HCT116 (cell line): ENCODE results near the gene PDCD1LG2. TPM values are rescaled to one million over a fixed set of nuclear protein-coding genes. Genes with fewer than 3 reads are reported as not detected.

Experiments used
- ATAC-seq: fragments of 200-7000 bp; cut with Tn5 transposase; 2 replicates; pipeline ENCODE4 v1.9.1; 2020; ENCODE audit warnings: mild to moderate bottlenecking, moderate library complexity
- BruUV-seq: library from RNA; stranded (reverse); fragments of 400-500 nt; replicated peaks from 2 replicates; lab custom pipeline; 2021; lab: Mats Ljungman, UMichigan
- CTCF ChIA-PET: fragments of 300-600 bp; sonication (Branson Sonifier 250); formaldehyde crosslinking; loops from one replicate; lab custom pipeline; 2021; ENCODE audit warnings: antibody characterized with exemption; lab: Charles Lee
- POLR2A ChIA-PET: fragments of 300-600, 350-600 bp; sonication (Branson Sonifier 250); formaldehyde crosslinking; loops from one replicate; lab custom pipeline; 2021; ENCODE audit warnings: antibody characterized with exemption; lab: Charles Lee
- RAD21 ChIA-PET, 2 experiments: fragments of 300-600 bp; sonication (Branson Sonifier 250); formaldehyde crosslinking; loops; one replicate each; lab custom pipeline; 2023; ENCODE audit warnings: low total read pairs in 2 of 2; ENCODE audit not compliant: uncharacterized antibody in 2 of 2, unreplicated experiment in 2 of 2, low non-redundant PET in 1 of 2; lab: Charles Lee
- DNase-seq: peaks from one replicate; pipeline ENCODE4 v3.0.0-alpha.2; 2010; ENCODE audit warnings: low read depth, low spot score
- H2AFZ ChIP-seq: fragments of 200-600 bp; shearing (Covaris generic), sonication (generic); 2 replicates; pipeline ENCODE4 v1.6.1; 2017; ENCODE audit warnings: low read depth, mixed run types, mixed read lengths, antibody characterized with exemption, low read length; ENCODE audit not compliant: poor library complexity, severe bottlenecking
- H3K27ac ChIP-seq: 2 replicates; pipeline ENCODE4 v1.5.1; 2012; ENCODE audit warnings: low read depth, low read length
- H3K27me3 ChIP-seq: fragments of 200-600 bp; sonication (generic); 2 replicates; pipeline ENCODE4 v1.6.1; 2016; ENCODE audit warnings: mixed run types, low read length, mixed read lengths; ENCODE audit not compliant: insufficient read depth
- H3K36me3 ChIP-seq, 2 experiments: fragments of 200-500 bp in 1 of 2; fragments of 200-600 bp in 1 of 2; sonication (Bioruptor generic) in 1 of 2; sonication (generic) in 1 of 2; 2 replicates each; pipeline versions ENCODE4 v1.5.1 to v1.6.1; 2014 to 2016; ENCODE audit warnings: low read length in 2 of 2, inconsistent platforms in 1 of 2, mixed read lengths in 1 of 2, mixed run types in 1 of 2; ENCODE audit not compliant: insufficient read depth in 2 of 2, control insufficient read depth in 1 of 2
- H3K4me1 ChIP-seq, 2 experiments: fragments of 200-600 bp in 1 of 2; sonication (generic) in 1 of 2; 2 replicates each; pipeline versions ENCODE4 v1.5.1 to v1.6.1; 2012 to 2017; ENCODE audit warnings: low read length in 2 of 2, inconsistent platforms in 1 of 2, mild to moderate bottlenecking in 1 of 2, mixed read lengths in 1 of 2, mixed run types in 1 of 2, moderate library complexity in 1 of 2; ENCODE audit not compliant: insufficient read depth in 2 of 2, control insufficient read depth in 1 of 2
- H3K4me2 ChIP-seq: fragments of 200-600 bp; sonication (generic); 2 replicates; pipeline ENCODE4 v1.6.1; 2017; ENCODE audit warnings: mixed run types, low read length, mixed read lengths
- H3K4me3 ChIP-seq, 2 experiments: fragments of 200-600 bp in 1 of 2; sonication (generic) in 1 of 2; replicated peaks in 1 of 2; 2 replicates each; pipeline ENCODE4 v1.5.1; 2011 to 2016; ENCODE audit warnings: low read length in 2 of 2, control low read depth in 1 of 2, low read depth in 1 of 2, mild to moderate bottlenecking in 1 of 2, mixed read lengths in 1 of 2, mixed run types in 1 of 2
- H3K79me2 ChIP-seq: fragments of 200-600 bp; sonication (generic); 2 replicates; pipeline ENCODE4 v1.6.1; 2017; ENCODE audit warnings: mild to moderate bottlenecking, mixed run types, low read length, moderate library complexity, mixed read lengths; ENCODE audit not compliant: insufficient read depth
- H3K9ac ChIP-seq: fragments of 200-600 bp; sonication (generic); 2 replicates; pipeline ENCODE4 v1.6.1; 2016; ENCODE audit warnings: low read length, mixed read lengths
- H3K9me2 ChIP-seq: fragments of 200-600 bp; sonication (generic), shearing (Covaris generic); 2 replicates; pipeline ENCODE4 v1.6.1; 2017; ENCODE audit warnings: mixed run types, mild to moderate bottlenecking, moderate library complexity; ENCODE audit not compliant: insufficient read depth
- H3K9me3 ChIP-seq, 2 experiments: fragments of 200-500 bp in 1 of 2; fragments of 200-600 bp in 1 of 2; sonication (Bioruptor generic) in 1 of 2; sonication (generic) in 1 of 2; 2 replicates each; pipeline ENCODE4 v1.6.1; 2014 to 2017; ENCODE audit warnings: low read length in 2 of 2, mixed read lengths in 2 of 2, inconsistent platforms in 1 of 2, low read depth in 1 of 2, mild to moderate bottlenecking in 1 of 2, mixed run types in 1 of 2, moderate library complexity in 1 of 2; ENCODE audit not compliant: control insufficient read depth in 1 of 2, insufficient read depth in 1 of 2
- H4K20me1 ChIP-seq: fragments of 200-600 bp; sonication (generic), shearing (Covaris generic); 2 replicates; pipeline ENCODE4 v1.6.1; 2017; ENCODE audit warnings: mixed run types, mild to moderate bottlenecking, moderate library complexity; ENCODE audit not compliant: insufficient read depth
- CBX3 ChIP-seq: IDR thresholded peaks from 2 replicates; pipeline ENCODE4 v1.6.1; 2012; ENCODE audit warnings: low read depth
- CTCF ChIP-seq, 3 experiments: fragments of 200-600 bp in 1 of 3; sonication (generic) in 1 of 3; IDR thresholded peaks in 2 of 3; conservative IDR thresholded peaks in 1 of 3; 2 replicates each; pipeline ENCODE4 v1.5.1; 2012 to 2017; ENCODE audit warnings: low read depth in 2 of 3, low read length in 2 of 3, antibody characterized with exemption in 1 of 3, borderline replicate concordance in 1 of 3, control low read depth in 1 of 3, mild to moderate bottlenecking in 1 of 3, mixed read lengths in 1 of 3, mixed run types in 1 of 3, moderate library complexity in 1 of 3; ENCODE audit not compliant: insufficient read depth in 1 of 3
- EGR1 ChIP-seq: IDR thresholded peaks from 2 replicates; pipeline ENCODE4 v1.6.1; 2012; ENCODE audit warnings: low read depth
- ELF1 ChIP-seq: IDR thresholded peaks from 2 replicates; pipeline ENCODE4 v1.6.1; 2012; ENCODE audit warnings: low read depth, borderline replicate concordance
- EZH2phosphoT487 ChIP-seq: fragments of 200-600 bp; IDR thresholded peaks from 2 replicates; pipeline ENCODE4 v1.6.1; 2018; ENCODE audit warnings: antibody characterized with exemption, borderline replicate concordance
- FOSL1 ChIP-seq: IDR thresholded peaks from 2 replicates; pipeline ENCODE4 v1.6.1; 2012; ENCODE audit warnings: low read depth
- MAX ChIP-seq: IDR thresholded peaks from 2 replicates; pipeline ENCODE4 v1.6.1; 2012
- POLR2AphosphoS5 ChIP-seq: IDR thresholded peaks from 2 replicates; pipeline ENCODE4 v1.6.1; 2011; ENCODE audit warnings: mild to moderate bottlenecking, low read depth, low read length, moderate library complexity
- RAD21 ChIP-seq: IDR thresholded peaks from 2 replicates; pipeline ENCODE4 v1.6.1; 2012; ENCODE audit warnings: low read depth, mild to moderate bottlenecking
- TCF7L2 ChIP-seq: IDR thresholded peaks from 2 replicates; pipeline ENCODE4 v1.7.0; 2011; ENCODE audit warnings: borderline replicate concordance, inconsistent platforms; ENCODE audit not compliant: insufficient read depth, insufficient read length; ENCODE audit errors: extremely low read depth
- intact Hi-C: fragments of 100-400 bp; cut with micrococcal nuclease; formaldehyde crosslinking; loops from 2 replicates; pipeline ENCODE4 v1.10.0; 2022
- total RNA-seq: library from RNA; stranded (reverse); gene quantifications from one replicate; pipeline ENCODE4 v1.2.1, GENCODE V29; 2021; ENCODE audit not compliant: unreplicated experiment

Gene PDCD1LG2
- total RNA-seq, 1 experiment from 2014 or later = not detected

- CTCF ChIA-PET = no interaction called here
Measured at GRCh38 chr9:5512658-5513452, 2.5 kb downstream of the PDCD1LG2 start.

GRCh38 chr9:5513966-5514616, 3.8 kb downstream of the PDCD1LG2 start:
- H3K9me2 ChIP-seq = no peaks in the 10 kb centered on the region
- TF ChIP-seq CBX3 = no peak
- TF ChIP-seq CTCF (IDR thresholded peaks at IDR 0.05 in 2 of 3, conservative IDR thresholded peaks at IDR 0.05 in 1 of 3; ENCODE audit: borderline replicate concordance in 1 of 3, insufficient read depth in 1 of 3, low read depth in 2 of 3, low read length in 2 of 3) = no peak
- no peak for TF ChIP-seq ELF1
- no peak for TF ChIP-seq FOSL1
- no peak for TF ChIP-seq EGR1
- TF ChIP-seq RAD21 = no peak
- TF ChIP-seq EZH2phosphoT487 = no peak
- no peak for TF ChIP-seq MAX
- no peaks in the 10 kb centered on the region for H3K36me3 ChIP-seq
- no peaks in the 10 kb centered on the region for H3K9me3 ChIP-seq
- no peak overlapping the region for H3K4me2 ChIP-seq
- ChIA-PET CTCF (interaction anchor here (0.6 kb wide), 1 partner anchor 86 kb away, joined by 5 read pairs; no protein-coding TSS in a partner anchor), POLR2A (no interaction called here), RAD21 (no interaction called here)
- intact Hi-C loops = loop anchor here (5.0 to 10.0 kb wide), 2 partner anchors 61 to 62 kb away; partner anchors contain the start of gene CD274
- peaks cover 0 to 18% of the 10 kb centered on the region in 2 experiments; a peak in 2 of 4 replicates for H3K4me1 ChIP-seq
- no peaks in the 10 kb centered on the region for H3K27me3 ChIP-seq
- no peak overlapping the region for H3K27ac ChIP-seq
- BruUV-seq = no TSS peak
- no peaks in the 10 kb centered on the region for H3K79me2 ChIP-seq
- H4K20me1 ChIP-seq = no peaks in the 10 kb centered on the region
- DNase-seq (no peak), ATAC-seq (no peak)
- H3K9ac ChIP-seq = no peak overlapping the region
- no peak overlapping the region for H3K4me3 ChIP-seq
- H2AFZ ChIP-seq = no peak overlapping the region

More at GRCh38 chr9:5512658-5513452, 2.5 kb downstream of the PDCD1LG2 start:
- ChIA-PET POLR2A (no interaction called here), RAD21 (no interaction called here)
- Histone ChIP-seq H3K27me3 (no peaks in the 10 kb centered on the region), H3K79me2 (no peaks in the 10 kb centered on the region), H4K20me1 (no peaks in the 10 kb centered on the region), H2AFZ (no peak overlapping the region), H3K9me3 (no peaks in the 10 kb centered on the region), H3K9me2 (no peaks in the 10 kb centered on the region), H3K4me1 (peaks cover 0 to 25% of the 10 kb centered on the region in 2 experiments; a peak in 2 of 4 replicates), H3K36me3 (no peaks in the 10 kb centered on the region), H3K9ac (no peak overlapping the region), H3K4me3 (no peak overlapping the region), H3K4me2 (no peak overlapping the region), H3K27ac (no peak overlapping the region)
- DNase-seq (no peak), ATAC-seq (no peak)
- TF ChIP-seq MAX = no peak
- TF ChIP-seq TCF7L2 = no peak
- no peak for TF ChIP-seq POLR2AphosphoS5
- no TSS peak for BruUV-seq
- intact Hi-C loops = loop anchor here (5.0 to 10.0 kb wide), 2 partner anchors 61 to 62 kb away; partner anchors contain the start of gene CD274
